ENCODE data around the gene PLPPR3.

PLPPR3 gene

DNA sequence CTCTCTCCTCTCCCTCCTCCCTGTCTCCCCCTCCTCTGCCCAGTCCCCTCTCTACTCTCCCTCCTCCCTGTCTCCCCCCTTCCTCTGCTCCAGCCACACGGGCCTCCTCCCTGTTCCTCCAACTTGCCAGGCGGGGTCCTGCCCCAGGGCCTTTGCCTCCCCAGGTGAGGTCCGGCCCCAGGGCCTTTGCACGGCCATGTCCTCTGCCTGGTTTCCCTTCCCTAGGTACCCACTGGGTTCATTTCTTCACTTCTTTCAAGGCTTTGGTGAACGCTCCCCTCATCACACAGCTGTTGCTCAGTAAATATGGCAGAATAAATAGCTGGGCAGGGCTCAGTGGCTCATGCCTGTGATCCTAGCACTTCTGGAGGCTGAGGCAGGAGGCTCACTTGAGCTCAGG is 49.7 kb downstream of the PLPPR3 start:
- Histone ChIP-seq H3K27me3 (ENCODE audit: control insufficient read depth in 1 of 2, insufficient read depth in 2 of 2, low read length in 2 of 2) (no peaks in the 10 kb centered on the region), H3K36me3 (ENCODE audit: control insufficient read depth in 1 of 2, insufficient read depth in 2 of 2, low read length in 2 of 2) (no peaks in the 10 kb centered on the region), H3K4me3 (ENCODE audit: low read depth in 1 of 2, low read length in 2 of 2) (no peak overlapping the region), H3K9ac (ENCODE audit: low read depth in 1 of 2, low read length in 2 of 2) (no peak overlapping the region), H3K4me1 (ENCODE audit: control insufficient read depth in 1 of 2, insufficient read depth in 2 of 2, low read length in 2 of 2) (no peaks in the 10 kb centered on the region), H3K27ac (ENCODE audit: low read depth, low read length) (no peak overlapping the region), H3K9me3 (ENCODE audit: control insufficient read depth in 1 of 2, low read length in 2 of 2) (no peaks in the 10 kb centered on the region)

DNA sequence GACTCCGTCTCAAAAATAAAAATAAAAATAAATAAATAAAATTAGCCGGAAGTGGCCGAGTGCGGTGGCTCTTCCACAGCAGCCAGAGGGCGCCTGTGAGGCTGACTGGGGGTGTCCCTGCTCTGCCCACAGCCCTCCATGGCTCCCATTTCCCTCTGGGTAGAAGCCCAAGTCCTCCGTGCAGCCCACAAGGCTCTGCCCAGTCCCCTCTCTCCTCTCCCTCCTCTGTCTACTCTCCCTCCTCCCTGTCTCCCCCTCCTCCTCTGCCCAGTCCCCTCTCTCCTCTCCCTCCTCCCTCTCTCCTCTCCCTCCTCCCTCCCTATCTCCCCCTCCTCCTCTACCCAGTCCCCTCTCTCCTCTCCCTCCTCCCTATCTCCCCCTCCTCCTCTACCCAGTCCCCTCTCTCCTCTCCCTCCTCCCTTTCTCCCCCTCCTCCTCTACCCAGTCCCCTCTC is 50.4 kb downstream of the PLPPR3 start:
- Histone ChIP-seq H3K27me3 (ENCODE audit: control insufficient read depth in 1 of 2, insufficient read depth in 2 of 2, low read length in 2 of 2) (no peaks in the 10 kb centered on the region), H3K36me3 (ENCODE audit: control insufficient read depth in 1 of 2, insufficient read depth in 2 of 2, low read length in 2 of 2) (no peaks in the 10 kb centered on the region), H3K4me1 (ENCODE audit: control insufficient read depth in 1 of 2, insufficient read depth in 2 of 2, low read length in 2 of 2) (no peaks in the 10 kb centered on the region), H3K4me3 (ENCODE audit: low read depth in 1 of 2, low read length in 2 of 2) (no peak overlapping the region), H3K9ac (ENCODE audit: low read depth in 1 of 2, low read length in 2 of 2) (no peak overlapping the region), H3K27ac (ENCODE audit: low read depth, low read length) (no peak overlapping the region), H3K9me3 (ENCODE audit: control insufficient read depth in 1 of 2, low read length in 2 of 2) (no peaks in the 10 kb centered on the region)

DNA sequence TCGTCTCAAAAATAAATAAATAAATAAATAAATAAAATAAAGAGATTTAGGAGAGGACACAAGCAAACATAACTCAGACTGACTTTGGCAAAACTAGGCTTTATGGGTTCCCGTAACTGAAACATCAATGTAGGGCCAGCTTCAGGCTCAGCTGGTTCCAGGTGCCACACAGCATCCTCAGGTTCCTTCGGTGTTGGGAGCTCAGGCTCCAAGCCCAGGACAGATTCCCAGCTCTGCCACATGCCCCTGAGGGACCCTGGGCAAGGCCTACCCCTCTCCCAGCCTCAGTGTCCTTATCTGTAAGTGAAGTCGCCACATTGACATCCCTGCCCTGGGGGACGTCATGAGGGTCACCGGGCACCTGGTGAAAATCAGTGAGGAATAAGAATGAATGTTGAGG is 52.1 kb downstream of the PLPPR3 start:
- no peak overlapping the region for H3K9ac ChIP-seq (ENCODE audit: low read depth in 1 of 2, low read length in 2 of 2)
- no peaks in the 10 kb centered on the region for H3K27me3 ChIP-seq (ENCODE audit: control insufficient read depth in 1 of 2, insufficient read depth in 2 of 2, low read length in 2 of 2)
- peaks cover 1% of the 10 kb centered on the region in 2 donors for H3K36me3 ChIP-seq (ENCODE audit: control insufficient read depth in 1 of 2, insufficient read depth in 2 of 2, low read length in 2 of 2)
- H3K27ac ChIP-seq (ENCODE audit: low read depth, low read length), result no peak overlapping the region
- no peaks in the 10 kb centered on the region for H3K4me1 ChIP-seq (ENCODE audit: control insufficient read depth in 1 of 2, insufficient read depth in 2 of 2, low read length in 2 of 2)
- no peaks in the 10 kb centered on the region for H3K9me3 ChIP-seq (ENCODE audit: control insufficient read depth in 1 of 2, low read length in 2 of 2)
- no peak overlapping the region for H3K4me3 ChIP-seq (ENCODE audit: low read depth in 1 of 2, low read length in 2 of 2)

DNA sequence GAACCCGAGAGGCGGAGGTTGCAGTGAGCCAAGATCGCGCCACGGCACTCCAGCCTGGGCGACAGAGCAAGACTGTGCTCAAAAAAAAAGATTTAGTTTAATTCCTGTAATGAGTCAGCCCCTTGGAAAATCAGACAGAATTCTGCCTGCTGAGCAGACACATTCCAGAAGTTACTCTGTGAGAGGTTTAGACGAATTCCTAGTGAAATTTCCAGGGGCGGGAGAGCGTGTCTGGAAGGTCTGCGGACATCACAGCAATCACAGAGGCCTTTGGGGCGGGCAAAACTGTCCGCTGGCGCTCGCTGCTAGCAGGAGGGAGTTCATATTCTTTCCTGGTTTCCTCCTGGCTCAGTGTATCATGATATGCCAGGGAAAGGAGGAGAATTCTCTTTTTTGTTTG is 53.3 kb downstream of the PLPPR3 start:
- Histone ChIP-seq H3K9ac (ENCODE audit: low read depth in 1 of 2, low read length in 2 of 2) (no peak overlapping the region), H3K9me3 (ENCODE audit: control insufficient read depth in 1 of 2, low read length in 2 of 2) (no peaks in the 10 kb centered on the region), H3K27ac (ENCODE audit: low read depth, low read length) (no peak overlapping the region), H3K4me1 (ENCODE audit: control insufficient read depth in 1 of 2, insufficient read depth in 2 of 2, low read length in 2 of 2) (no peaks in the 10 kb centered on the region), H3K4me3 (ENCODE audit: low read depth in 1 of 2, low read length in 2 of 2) (no peak overlapping the region), H3K36me3 (ENCODE audit: control insufficient read depth in 1 of 2, insufficient read depth in 2 of 2, low read length in 2 of 2) (peaks cover 10 to 13% of the 10 kb centered on the region in 2 donors), H3K27me3 (ENCODE audit: control insufficient read depth in 1 of 2, insufficient read depth in 2 of 2, low read length in 2 of 2) (no peaks in the 10 kb centered on the region)

DNA sequence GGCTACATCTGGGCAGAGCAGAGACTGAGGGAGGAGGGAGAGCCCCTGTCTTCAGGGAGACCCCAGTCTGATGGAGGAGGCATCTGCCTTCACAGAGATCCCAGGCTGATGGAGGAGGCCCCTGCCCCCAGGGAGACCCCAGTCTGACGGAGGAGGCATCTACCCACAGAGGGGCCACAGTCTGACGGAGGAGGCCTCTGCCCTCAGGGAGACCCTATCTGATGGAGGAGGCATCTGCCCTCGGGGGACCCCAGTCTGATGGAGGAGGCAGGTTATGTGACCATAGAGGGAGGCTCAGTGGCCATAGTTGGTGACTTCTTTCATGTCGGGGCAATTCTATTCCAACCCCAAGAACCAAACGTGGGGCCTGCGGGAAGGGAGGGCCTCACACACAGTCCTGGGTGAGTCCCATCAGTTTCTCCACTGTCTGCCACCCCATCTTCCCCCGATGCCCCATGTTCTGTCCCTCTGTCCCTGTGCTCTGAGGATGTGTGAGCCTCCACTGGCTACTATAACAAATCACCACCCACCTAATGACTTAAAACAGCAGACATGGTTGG is 56.5 kb downstream of the PLPPR3 start:
- Histone ChIP-seq H3K27ac (ENCODE audit: low read depth, low read length) (no peak overlapping the region), H3K36me3 (ENCODE audit: control insufficient read depth in 1 of 2, insufficient read depth in 2 of 2, low read length in 2 of 2) (peaks cover 26 to 32% of the 10 kb centered on the region in 2 donors), H3K4me3 (ENCODE audit: low read depth in 1 of 2, low read length in 2 of 2) (no peak overlapping the region), H3K9ac (ENCODE audit: low read depth in 1 of 2, low read length in 2 of 2) (no peak overlapping the region), H3K4me1 (ENCODE audit: control insufficient read depth in 1 of 2, insufficient read depth in 2 of 2, low read length in 2 of 2) (no peaks in the 10 kb centered on the region), H3K9me3 (ENCODE audit: control insufficient read depth in 1 of 2, low read length in 2 of 2) (no peaks in the 10 kb centered on the region), H3K27me3 (ENCODE audit: control insufficient read depth in 1 of 2, insufficient read depth in 2 of 2, low read length in 2 of 2) (no peaks in the 10 kb centered on the region)

DNA sequence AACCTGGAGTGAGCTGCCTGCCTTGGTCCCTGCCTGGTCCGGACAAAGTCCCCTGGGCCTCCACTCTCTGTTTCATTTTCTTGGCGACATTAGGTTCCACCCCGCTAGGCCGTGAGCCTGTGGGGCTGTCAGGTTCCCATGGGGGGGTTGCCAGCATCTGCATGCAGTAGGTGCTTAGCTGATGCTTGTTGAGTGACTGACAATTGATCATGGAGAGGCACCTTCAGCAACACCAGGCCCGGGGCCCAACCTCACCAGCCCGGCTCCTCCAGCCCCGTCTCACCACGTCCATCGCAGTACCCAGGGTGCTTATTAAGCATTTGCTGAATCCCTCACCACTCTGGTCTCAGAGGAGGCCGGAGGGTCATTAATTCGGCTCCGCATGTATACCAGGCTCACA is 57.5 kb downstream of the PLPPR3 start:
- Histone ChIP-seq H3K4me1 (ENCODE audit: control insufficient read depth in 1 of 2, insufficient read depth in 2 of 2, low read length in 2 of 2) (no peaks in the 10 kb centered on the region), H3K27me3 (ENCODE audit: control insufficient read depth in 1 of 2, insufficient read depth in 2 of 2, low read length in 2 of 2) (no peaks in the 10 kb centered on the region), H3K9ac (ENCODE audit: low read depth in 1 of 2, low read length in 2 of 2) (no peak overlapping the region), H3K36me3 (ENCODE audit: control insufficient read depth in 1 of 2, insufficient read depth in 2 of 2, low read length in 2 of 2) (peaks cover 31 to 39% of the 10 kb centered on the region in 2 donors), H3K9me3 (ENCODE audit: control insufficient read depth in 1 of 2, low read length in 2 of 2) (no peaks in the 10 kb centered on the region), H3K4me3 (ENCODE audit: low read depth in 1 of 2, low read length in 2 of 2) (no peak overlapping the region), H3K27ac (ENCODE audit: low read depth, low read length) (no peak overlapping the region)

DNA sequence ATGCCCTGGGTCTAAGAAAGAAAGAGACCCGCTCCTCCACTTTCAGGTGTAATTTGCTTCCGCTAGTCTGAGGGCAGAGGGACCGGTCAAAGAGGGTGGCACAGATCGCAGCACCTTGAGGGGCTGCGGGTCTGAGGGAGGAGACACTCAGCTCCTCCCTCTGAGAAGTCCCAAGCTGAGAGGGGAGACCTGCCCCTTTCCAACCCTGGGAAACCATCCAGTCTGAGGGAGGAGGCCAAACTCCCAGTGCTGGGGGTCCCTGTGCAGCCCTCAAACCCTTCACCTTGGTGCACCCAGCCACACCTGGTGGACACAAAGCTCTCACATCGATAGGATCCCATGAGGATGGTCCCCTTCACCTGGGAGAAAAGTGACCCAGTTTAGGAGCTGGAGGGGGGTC is 57.9 kb downstream of the PLPPR3 start:
- no peaks in the 10 kb centered on the region for H3K27me3 ChIP-seq (ENCODE audit: control insufficient read depth in 1 of 2, insufficient read depth in 2 of 2, low read length in 2 of 2)
- H3K9me3 ChIP-seq (ENCODE audit: control insufficient read depth in 1 of 2, low read length in 2 of 2), result no peaks in the 10 kb centered on the region
- no peaks in the 10 kb centered on the region for H3K4me1 ChIP-seq (ENCODE audit: control insufficient read depth in 1 of 2, insufficient read depth in 2 of 2, low read length in 2 of 2)
- no peak overlapping the region for H3K9ac ChIP-seq (ENCODE audit: low read depth in 1 of 2, low read length in 2 of 2)
- H3K36me3 ChIP-seq (ENCODE audit: control insufficient read depth in 1 of 2, insufficient read depth in 2 of 2, low read length in 2 of 2), result peaks cover 31 to 39% of the 10 kb centered on the region in 2 donors
- no peak overlapping the region for H3K4me3 ChIP-seq (ENCODE audit: low read depth in 1 of 2, low read length in 2 of 2)
- no peak overlapping the region for H3K27ac ChIP-seq (ENCODE audit: low read depth, low read length)

DNA sequence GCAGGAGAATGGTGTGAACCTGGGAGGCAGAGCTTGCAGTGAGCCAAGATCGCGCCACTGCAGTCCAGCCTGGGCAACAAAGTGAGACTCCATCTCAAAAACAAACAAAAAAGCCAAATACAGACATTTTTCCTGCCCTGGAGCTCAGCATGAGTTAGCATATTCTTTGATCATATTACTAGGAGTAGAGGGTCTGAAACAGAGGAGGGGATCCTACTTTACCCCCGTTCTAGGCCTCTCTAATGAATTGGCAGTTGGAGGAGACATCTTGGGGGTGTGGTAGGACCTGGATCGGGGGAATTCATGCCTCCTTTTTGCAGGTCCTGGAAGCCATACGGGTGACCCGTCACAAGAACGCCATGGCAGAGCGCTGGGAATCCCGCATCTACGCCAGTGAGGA is 58.6 kb downstream of the PLPPR3 start:
- Histone ChIP-seq H3K4me1 (ENCODE audit: control insufficient read depth in 1 of 2, insufficient read depth in 2 of 2, low read length in 2 of 2) (no peaks in the 10 kb centered on the region), H3K9me3 (ENCODE audit: control insufficient read depth in 1 of 2, low read length in 2 of 2) (no peaks in the 10 kb centered on the region), H3K27ac (ENCODE audit: low read depth, low read length) (no peak overlapping the region), H3K9ac (ENCODE audit: low read depth in 1 of 2, low read length in 2 of 2) (no peak overlapping the region), H3K27me3 (ENCODE audit: control insufficient read depth in 1 of 2, insufficient read depth in 2 of 2, low read length in 2 of 2) (no peaks in the 10 kb centered on the region), H3K4me3 (ENCODE audit: low read depth in 1 of 2, low read length in 2 of 2) (no peak overlapping the region), H3K36me3 (ENCODE audit: control insufficient read depth in 1 of 2, insufficient read depth in 2 of 2, low read length in 2 of 2) (peaks cover 31 to 45% of the 10 kb centered on the region in 2 donors)
